H1 (cell line): ENCODE data around the gene CHST11. TPM values are rescaled to one million over a fixed set of nuclear protein-coding genes. Genes with fewer than 3 reads are reported as not detected.

Experiments
- CTCF ChIA-PET: fragments of 300-600 bp; sonication (Branson Sonifier 250); formaldehyde crosslinking; loops from one replicate; lab custom pipeline; 2021; ENCODE audit not compliant: partially characterized antibody; lab: Charles Lee
- POLR2A ChIA-PET: fragments of 300-600 bp; sonication (Branson Sonifier 250); formaldehyde crosslinking; loops from one replicate; lab custom pipeline; 2021; ENCODE audit warnings: inconsistent platforms; ENCODE audit not compliant: partially characterized antibody; lab: Charles Lee
- DNase-seq, 2 experiments: peaks; one replicate each; pipeline versions ENCODE4 v3.0.0 to v3.0.0-alpha.2; 2010 to 2022; ENCODE audit warnings: low spot score in 2 of 2, low read depth in 1 of 2, mixed read lengths in 1 of 2
- FAIRE-seq: peaks from 2 replicates; lab custom pipeline; 2011; peaks lifted over from hg19 to GRCh38; lab: Jason Lieb, UNC
- H2AFZ ChIP-seq: 2 replicates; pipeline ENCODE4 v1.8.1; 2012; ENCODE audit warnings: low read length, inconsistent platforms
- H2AK5ac ChIP-seq: 2 replicates; pipeline ENCODE4 v1.6.1; 2013; ENCODE audit warnings: low read depth, low read length
- H2BK120ac ChIP-seq: replicated peaks from 2 replicates; pipeline ENCODE3; 2013; ENCODE audit warnings: low read depth, low read length, inconsistent platforms
- H2BK12ac ChIP-seq: 2 replicates; pipeline ENCODE4 v1.6.1; 2013; ENCODE audit warnings: low read depth, low read length
- H2BK15ac ChIP-seq: 2 replicates; pipeline ENCODE4 v1.6.1; 2013; ENCODE audit warnings: low read length
- H2BK20ac ChIP-seq: 2 replicates; pipeline ENCODE4 v1.6.1; 2013; ENCODE audit warnings: low read length
- H2BK5ac ChIP-seq: 2 replicates; pipeline ENCODE4 v1.6.1; 2013; ENCODE audit warnings: low read depth, low read length
- H3K14ac ChIP-seq: 2 replicates; pipeline ENCODE4 v1.6.1; 2013; ENCODE audit warnings: inconsistent platforms; ENCODE audit not compliant: insufficient read length
- H3K18ac ChIP-seq: 2 replicates; pipeline ENCODE4 v1.6.1; 2013; ENCODE audit warnings: low read length; ENCODE audit errors: extremely low read depth
- H3K23ac ChIP-seq: 2 replicates; pipeline ENCODE4 v1.6.1; 2013; ENCODE audit warnings: inconsistent platforms; ENCODE audit not compliant: insufficient read length
- H3K23me2 ChIP-seq: 2 replicates; pipeline ENCODE4 v1.6.1; 2013; ENCODE audit warnings: low read depth, low read length
- H3K27ac ChIP-seq: 2 replicates; pipeline ENCODE4 v1.6.1; 2011; ENCODE audit warnings: low read depth, low read length, inconsistent platforms
- H3K27me3 ChIP-seq, 4 experiments: replicated peaks in 1 of 4; 1 replicate in 1 of 4; 2 replicates in 3 of 4; pipeline versions ENCODE4 v1.6.1 to v1.8.1; 2011 to 2013; ENCODE audit warnings: low read length in 3 of 4, mild to moderate bottlenecking in 3 of 4, inconsistent platforms in 2 of 4, mixed read lengths in 2 of 4, moderate library complexity in 1 of 4; ENCODE audit not compliant: control insufficient read depth in 3 of 4, insufficient read depth in 3 of 4; ENCODE audit errors: extremely low read depth in 1 of 4
- H3K36me3 ChIP-seq, 4 experiments: 2 replicates each; pipeline versions ENCODE4 v1.6.1 to v1.8.1; 2011 to 2013; ENCODE audit warnings: mild to moderate bottlenecking in 4 of 4, low read length in 3 of 4, moderate library complexity in 2 of 4, control low read depth in 1 of 4, inconsistent platforms in 1 of 4; ENCODE audit not compliant: insufficient read depth in 4 of 4, control insufficient read depth in 2 of 4
- H3K4ac ChIP-seq: replicated peaks from 2 replicates; pipeline ENCODE3; 2013; ENCODE audit warnings: low read length, low read depth, mixed read lengths, inconsistent platforms; ENCODE audit not compliant: insufficient read length
- H3K4me1 ChIP-seq, 4 experiments: replicated peaks in 1 of 4; 1 replicate in 1 of 4; 2 replicates in 3 of 4; pipeline versions ENCODE4 v1.6.1 to v1.8.1; 2011 to 2013; ENCODE audit warnings: low read length in 3 of 4, inconsistent platforms in 2 of 4, mixed read lengths in 1 of 4; ENCODE audit not compliant: insufficient read depth in 4 of 4, control insufficient read depth in 3 of 4
- H3K4me2 ChIP-seq, 2 experiments: 2 replicates each; pipeline versions ENCODE4 v1.6.1 to v1.8.1; 2011 to 2013; ENCODE audit warnings: low read depth in 2 of 2, low read length in 2 of 2, control low read depth in 1 of 2, inconsistent platforms in 1 of 2, mild to moderate bottlenecking in 1 of 2; ENCODE audit not compliant: insufficient read depth in 1 of 2
- H3K4me3 ChIP-seq, 4 experiments: fragments of 200-600, 300-600 bp in 1 of 4; sonication (generic), shearing (Covaris generic), sonication (Bioruptor Twin) in 1 of 4; 2 replicates each; pipeline versions ENCODE4 v1.5.1 to v1.8.1; 2011 to 2016; ENCODE audit warnings: low read length in 4 of 4, low read depth in 3 of 4, control low read depth in 2 of 4, inconsistent platforms in 2 of 4, mild to moderate bottlenecking in 2 of 4, mixed read lengths in 1 of 4, moderate library complexity in 1 of 4; ENCODE audit not compliant: insufficient read depth in 2 of 4; ENCODE audit errors: extremely low read depth in 1 of 4
- H3K56ac ChIP-seq: replicated peaks from 2 replicates; pipeline ENCODE3; 2013; ENCODE audit warnings: low read depth, mild to moderate bottlenecking, mixed read lengths, low read length, inconsistent platforms; ENCODE audit not compliant: insufficient read length
- H3K79me1 ChIP-seq: 2 replicates; pipeline ENCODE4 v1.6.1; 2013; ENCODE audit warnings: low read depth, low read length, control low read depth
- H3K79me2 ChIP-seq, 2 experiments: 2 replicates each; pipeline versions ENCODE4 v1.6.1 to v1.8.1; 2012 to 2013; ENCODE audit warnings: low read length in 2 of 2, mild to moderate bottlenecking in 2 of 2, inconsistent platforms in 1 of 2; ENCODE audit not compliant: insufficient read depth in 2 of 2, control insufficient read depth in 1 of 2
- H3K9ac ChIP-seq, 4 experiments: replicated peaks in 1 of 4; 1 replicate in 1 of 4; 2 replicates in 3 of 4; pipeline versions ENCODE4 v1.6.1 to v1.8.1; 2011 to 2013; ENCODE audit warnings: low read depth in 3 of 4, low read length in 3 of 4, control low read depth in 2 of 4, mild to moderate bottlenecking in 2 of 4, moderate library complexity in 2 of 4, inconsistent platforms in 1 of 4; ENCODE audit errors: extremely low read depth in 1 of 4
- H3K9me3 ChIP-seq, 2 experiments: 2 replicates each; pipeline versions ENCODE4 v1.6.1 to v1.8.1; 2012 to 2013; ENCODE audit warnings: mild to moderate bottlenecking in 2 of 2, moderate library complexity in 2 of 2, control low read depth in 1 of 2, inconsistent platforms in 1 of 2, low read depth in 1 of 2, low read length in 1 of 2, mixed read lengths in 1 of 2; ENCODE audit not compliant: insufficient read depth in 2 of 2
- H4K20me1 ChIP-seq, 2 experiments: replicated peaks in 1 of 2; 2 replicates each; pipeline versions ENCODE3 to v1.8.1; 2011 to 2013; ENCODE audit warnings: inconsistent platforms in 2 of 2, low read length in 2 of 2, mild to moderate bottlenecking in 1 of 2; ENCODE audit not compliant: insufficient read depth in 2 of 2, control insufficient read depth in 1 of 2
- H4K5ac ChIP-seq: 2 replicates; pipeline ENCODE4 v1.6.1; 2013; ENCODE audit warnings: low read length, low read depth, mixed read lengths, inconsistent platforms; ENCODE audit not compliant: insufficient read length
- H4K8ac ChIP-seq: 2 replicates; pipeline ENCODE4 v1.8.0; 2013; ENCODE audit warnings: mild to moderate bottlenecking, moderate library complexity, low read length, inconsistent platforms; ENCODE audit not compliant: insufficient read depth; ENCODE audit errors: extremely low read depth
- H4K91ac ChIP-seq: replicated peaks from 2 replicates; pipeline ENCODE3; 2013; ENCODE audit warnings: low read length, mixed read lengths, inconsistent platforms; ENCODE audit not compliant: insufficient read length
- ASH2L ChIP-seq: fragments of 200-600, 300-600 bp; sonication (generic); IDR thresholded peaks from one replicate; pipeline ENCODE4 v1.7.1; 2017; ENCODE audit warnings: low read length
- ATF2 ChIP-seq: IDR thresholded peaks from 2 replicates; pipeline ENCODE4 v1.6.1; 2012; ENCODE audit warnings: low read length, inconsistent platforms
- CEBPB ChIP-seq: IDR thresholded peaks from 2 replicates; pipeline ENCODE4 v1.6.1; 2012; ENCODE audit warnings: low read depth, low read length
- CHD1 ChIP-seq: IDR thresholded peaks from 2 replicates; pipeline ENCODE4 v1.6.1; 2012; ENCODE audit warnings: low read depth, low read length, improper control_type of control experiment
- E2F6 ChIP-seq: IDR thresholded peaks from 2 replicates; pipeline ENCODE4 v1.6.1; 2012; ENCODE audit warnings: inconsistent platforms
- HDAC6 ChIP-seq: IDR thresholded peaks from one replicate; pipeline ENCODE4 v1.7.1; 2012; ENCODE audit warnings: low read depth, mild to moderate bottlenecking, inconsistent platforms, low read length, moderate library complexity
- MAX ChIP-seq: IDR thresholded peaks from 2 replicates; pipeline ENCODE4 v1.6.1; 2012; ENCODE audit warnings: inconsistent platforms
- PHF8 ChIP-seq: fragments of 200-600 bp; sonication (generic); conservative IDR thresholded peaks from 2 replicates; pipeline ENCODE4 v1.7.1; 2012; ENCODE audit warnings: low read depth, mild to moderate bottlenecking, inconsistent platforms, low read length, moderate library complexity
- POLR2A ChIP-seq, 2 experiments: IDR thresholded peaks; 1 replicate in 1 of 2; 2 replicates in 1 of 2; pipeline ENCODE4 v1.6.1; 2011; ENCODE audit warnings: low read depth in 2 of 2, low read length in 2 of 2, mild to moderate bottlenecking in 2 of 2; ENCODE audit errors: control extremely low read depth in 1 of 2
- POU5F1 ChIP-seq: IDR thresholded peaks from 2 replicates; pipeline ENCODE4 v1.6.1; 2011; ENCODE audit warnings: low read depth, mild to moderate bottlenecking, low read length, moderate library complexity
- SP4 ChIP-seq: IDR thresholded peaks from 2 replicates; pipeline ENCODE4 v1.6.1; 2012; ENCODE audit warnings: low read length, inconsistent platforms
- SRF ChIP-seq: IDR thresholded peaks from 2 replicates; pipeline ENCODE4 v1.6.1; 2011; ENCODE audit warnings: mild to moderate bottlenecking, low read depth, low read length, moderate library complexity
- ZNF274 ChIP-seq: IDR thresholded peaks from 2 replicates; pipeline ENCODE4 v1.7.0; 2012; ENCODE audit warnings: low read length, borderline replicate concordance; ENCODE audit errors: extremely low read depth
- WGBS, 2 experiments: shearing (Covaris generic) in 1 of 2; methylation state at CpG; one replicate each; pipeline versions ENCODE4 v1.1.6 to v1.1.7; 2013 to 2015; ENCODE audit warnings: low lambda C conversion rate in 2 of 2, mixed read lengths in 2 of 2, inconsistent platforms in 1 of 2, low coverage in 1 of 2, missing lambda C conversion rate in 1 of 2; ENCODE audit not compliant: insufficient replicate concordance in 2 of 2, insufficient coverage in 1 of 2, insufficient read length in 1 of 2; ENCODE audit errors: extremely low coverage in 1 of 2, missing lambda C conversion rate in 1 of 2; 5-methylcytosine and 5-hydroxymethylcytosine counted together
- polyA plus RNA-seq, 7 experiments: library from polyadenylated mRNA; depleted of rRNA in 3 of 7; stranded (reverse) in 5 of 7; unstranded in 2 of 7; fragments of >200 nt in 5 of 7; fragments of 200-250 nt in 2 of 7; gene quantifications; 1 replicate in 5 of 7; 2 replicates in 1 of 7; 4 replicates in 1 of 7; pipeline versions ENCODE4 v1.2.1 to v1.2.3, GENCODE V29; 2011 to 2013; ENCODE audit warnings: missing spikeins in 2 of 7, mixed read lengths in 2 of 7
- total RNA-seq: library from RNA; stranded (reverse); fragmentation: NEBNext Ultra II Directional; extraction: Animal tissue kit (Norgen Biotek cat#: 25700); gene quantifications from 2 replicates; pipeline ENCODE4 v1.2.1, GENCODE V29; 2021

CHST11 gene
- total and polyA plus RNA-seq, 2 of the 8 experiments (the other 6 are each of a cell fraction or from before 2014, with no cell fraction given) = 14.4 to 20.8 TPM

- no peak for FAIRE-seq
- no peaks in the 10 kb centered on the region for H3K79me1 ChIP-seq
- TF ChIP-seq POLR2A (IDR thresholded peaks at IDR 0.05; ENCODE audit: control extremely low read depth in 1 of 2, low read depth in 2 of 2, low read length in 2 of 2) = no peak
- no peak for TF ChIP-seq HDAC6
- TF ChIP-seq CHD1 = no peak
- no peak for TF ChIP-seq ZNF274
- TF ChIP-seq SP4 = no peak
- no peak for TF ChIP-seq PHF8
- no peak for TF ChIP-seq CEBPB
- no peak for TF ChIP-seq ASH2L
- TF ChIP-seq SRF = no peak
- no peak for TF ChIP-seq E2F6
- no peak for TF ChIP-seq ATF2
- no peak for TF ChIP-seq MAX
- no peak for TF ChIP-seq POU5F1
These were observed 35.4 kb upstream of the CHST11 start for GRCh38 chr12:104421343-104421742.

More at GRCh38 chr12:104421343-104421742, 35.4 kb upstream of the CHST11 start:
- DNase-seq = no peak
- Histone ChIP-seq H3K27me3 (no peaks in the 10 kb centered on the region; a peak in 1 of 7 replicates), H3K9ac (no peak overlapping the region), H2BK12ac (no peak overlapping the region), H3K4me1 (no peaks in the 10 kb centered on the region), H4K20me1 (no peaks in the 10 kb centered on the region), H2BK20ac (no peak overlapping the region), H3K23ac (no peak overlapping the region), H3K23me2 (no peaks in the 10 kb centered on the region), H3K4me3 (no peak overlapping the region), H2BK15ac (no peak overlapping the region), H3K36me3 (no peaks in the 10 kb centered on the region; a peak in 1 of 8 replicates), H4K5ac (no peak overlapping the region), H2AK5ac (no peak overlapping the region), H4K8ac (no peak overlapping the region), H3K27ac (no peak overlapping the region), H2BK120ac (no peak overlapping the region), H3K14ac (no peak overlapping the region), H2BK5ac (no peak overlapping the region), H4K91ac (no peak overlapping the region), H3K4ac (no peak overlapping the region), H3K4me2 (no peak overlapping the region), H3K79me2 (no peaks in the 10 kb centered on the region), H3K18ac (no peak overlapping the region), H2AFZ (no peak overlapping the region), H3K9me3 (peaks cover 2 to 6% of the 10 kb centered on the region in 2 experiments; a peak in 1 of 4 replicates), H3K56ac (no peak overlapping the region)
- CTCF ChIA-PET = interaction anchor here (0.5 kb wide), 1 partner anchor 694 kb away, joined by 3 read pairs; no protein-coding TSS in a partner anchor
- WGBS, 2 experiments = 69% methylated on average over 2 of the region's 2 CpGs; no CpG with 5 or more reads in 1 of the 2 experiments
- POLR2A ChIA-PET = interaction anchor here (1.2 kb wide), 1 partner anchor 10 kb away, joined by 3 read pairs; no protein-coding TSS in a partner anchor
